ENCODE data around the gene ITPA. TPM values are rescaled to one million over a fixed set of nuclear protein-coding genes. Genes with fewer than 3 reads are reported as not detected.

ITPA gene
- total and polyA plus RNA-seq, 2 of the 13 experiments (the other 11 are each of a cell fraction or from before 2014, with no cell fraction given) = 60.1 to 103 TPM

DNA sequence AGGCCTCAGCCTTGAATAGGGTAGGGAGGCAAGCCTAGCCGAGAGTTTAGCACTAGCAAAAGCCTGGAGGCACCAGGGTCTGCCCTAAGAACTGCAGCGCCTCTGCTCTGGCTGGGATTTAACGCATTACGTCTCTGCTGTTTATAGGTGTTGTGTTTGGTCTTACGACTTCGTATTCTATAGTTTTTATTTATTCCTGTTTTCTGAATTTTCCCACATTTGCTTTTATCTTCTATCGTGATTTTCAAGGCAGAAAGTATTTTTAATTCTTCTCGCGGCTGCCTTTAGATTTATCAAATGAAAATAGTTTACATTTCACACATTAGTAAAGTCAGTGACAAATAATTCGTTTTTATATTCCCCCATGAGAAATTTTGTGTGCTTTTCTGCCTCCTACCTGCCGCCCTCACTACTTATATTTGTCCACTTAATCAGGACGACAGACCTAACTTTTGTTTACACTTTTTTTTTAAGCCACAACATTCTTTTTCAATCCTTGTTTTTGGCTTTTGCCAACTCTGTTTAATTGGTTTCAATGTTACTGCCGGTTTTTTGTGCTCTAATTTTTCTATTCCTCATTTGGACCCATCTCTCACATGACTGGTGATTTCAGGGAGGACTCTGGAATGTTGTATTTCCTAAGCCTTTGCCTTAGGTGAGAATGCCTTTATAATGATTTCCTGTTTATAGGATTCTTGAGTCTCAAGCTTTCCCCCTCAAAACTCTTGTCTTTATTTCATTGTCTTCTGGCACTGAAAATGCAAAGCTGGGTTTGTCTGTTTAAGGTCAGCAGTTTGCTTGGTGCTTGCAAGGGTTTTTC is 34.6 kb upstream of the ITPA start (continued):
- TF ChIP-seq SPEN (CRISPR knock-in tag; IDR thresholded peaks at IDR 0.05; ENCODE audit: low read depth) = no peak
- TF ChIP-seq STAT6 (CRISPR knock-in tag; IDR thresholded peaks at IDR 0.05; ENCODE audit: borderline replicate concordance) = no peak
- TF ChIP-seq ATRX (CRISPR knock-in tag; IDR thresholded peaks at IDR 0.05; ENCODE audit: borderline replicate concordance) = no peak
- TF ChIP-seq, protein P1, sequence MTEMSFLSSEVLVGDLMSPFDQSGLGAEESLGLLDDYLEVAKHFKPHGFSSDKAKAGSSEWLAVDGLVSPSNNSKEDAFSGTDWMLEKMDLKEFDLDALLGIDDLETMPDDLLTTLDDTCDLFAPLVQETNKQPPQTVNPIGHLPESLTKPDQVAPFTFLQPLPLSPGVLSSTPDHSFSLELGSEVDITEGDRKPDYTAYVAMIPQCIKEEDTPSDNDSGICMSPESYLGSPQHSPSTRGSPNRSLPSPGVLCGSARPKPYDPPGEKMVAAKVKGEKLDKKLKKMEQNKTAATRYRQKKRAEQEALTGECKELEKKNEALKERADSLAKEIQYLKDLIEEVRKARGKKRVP (CRISPR knock-in tag; IDR thresholded peaks at IDR 0.05) = no peak
- no peak for TF ChIP-seq ZNF3 (CRISPR knock-in tag; IDR thresholded peaks at IDR 0.05)
- TF ChIP-seq FOSL1 (CRISPR knock-in tag; IDR thresholded peaks at IDR 0.05; ENCODE audit: borderline replicate concordance) = no peak
- TF ChIP-seq, protein P2, sequence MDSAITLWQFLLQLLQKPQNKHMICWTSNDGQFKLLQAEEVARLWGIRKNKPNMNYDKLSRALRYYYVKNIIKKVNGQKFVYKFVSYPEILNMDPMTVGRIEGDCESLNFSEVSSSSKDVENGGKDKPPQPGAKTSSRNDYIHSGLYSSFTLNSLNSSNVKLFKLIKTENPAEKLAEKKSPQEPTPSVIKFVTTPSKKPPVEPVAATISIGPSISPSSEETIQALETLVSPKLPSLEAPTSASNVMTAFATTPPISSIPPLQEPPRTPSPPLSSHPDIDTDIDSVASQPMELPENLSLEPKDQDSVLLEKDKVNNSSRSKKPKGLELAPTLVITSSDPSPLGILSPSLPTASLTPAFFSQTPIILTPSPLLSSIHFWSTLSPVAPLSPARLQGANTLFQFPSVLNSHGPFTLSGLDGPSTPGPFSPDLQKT (CRISPR knock-in tag; IDR thresholded peaks at IDR 0.05; ENCODE audit: borderline replicate concordance) = peak; percentile 57; the same call in 1 of the 2 replicates
- no peak for TF ChIP-seq MTA1 (CRISPR knock-in tag; IDR thresholded peaks at IDR 0.05; ENCODE audit: borderline replicate concordance)
- no peak for TF ChIP-seq RBFOX2 (IDR thresholded peaks at IDR 0.05; ENCODE audit: low read depth, low read length)
- 0 out of 2 replicates have a peak, but pooled peaks have one; percentile 2 for TF ChIP-seq ZSCAN30 (CRISPR knock-in tag; IDR thresholded peaks at IDR 0.05)
- peak; percentile 31; the same call in 1 of the 2 replicates for TF ChIP-seq HNRNPL (IDR thresholded peaks at IDR 0.05; ENCODE audit: low read depth, low read length)

Measured in HepG2 (cell line).